GM19372 (cell line): ENCODE measurements around the gene RAD18.

ENCODE experiments used
- ATAC-seq: cut with Tn5 transposase; IDR thresholded peaks from one replicate; pipeline ENCODE4 v1.9.1; 2021; ENCODE audit warnings: mild to moderate bottlenecking, low read depth, moderate library complexity; ENCODE audit not compliant: unreplicated experiment

Gene RAD18

GRCh38 chr3:8839607-8840325 is 123.5 kb downstream of the RAD18 start:
- no peak for ATAC-seq

GRCh38 chr3:8838765-8839423 is 124.4 kb downstream of the RAD18 start:
- no peak for ATAC-seq

GRCh38 chr3:8838234-8838633 is 125.0 kb downstream of the RAD18 start:
- ATAC-seq: no peak

- ATAC-seq: no peak
Observed at GRCh38 chr3:8837162-8837561, 126.1 kb downstream of the RAD18 start.

GRCh38 chr3:8836096-8836495 is 127.2 kb downstream of the RAD18 start:
- ATAC-seq: no peak

- no peak for ATAC-seq
Observed at GRCh38 chr3:8835385-8835784, 127.9 kb downstream of the RAD18 start.

- ATAC-seq: no peak
Observed at GRCh38 chr3:8834974-8835373, 128.3 kb downstream of the RAD18 start.

GRCh38 chr3:8827641-8828040 is 135.6 kb downstream of the RAD18 start:
- no peak for ATAC-seq
